ENCODE measurements around the gene EYA4.

The EYA4 gene

GRCh38 chr6:133289733-133290306 is 48.7 kb downstream of the EYA4 start:
- no peak for DNase-seq

GRCh38 chr6:133290930-133291329 is 49.8 kb downstream of the EYA4 start:
- no peak for DNase-seq

DNA sequence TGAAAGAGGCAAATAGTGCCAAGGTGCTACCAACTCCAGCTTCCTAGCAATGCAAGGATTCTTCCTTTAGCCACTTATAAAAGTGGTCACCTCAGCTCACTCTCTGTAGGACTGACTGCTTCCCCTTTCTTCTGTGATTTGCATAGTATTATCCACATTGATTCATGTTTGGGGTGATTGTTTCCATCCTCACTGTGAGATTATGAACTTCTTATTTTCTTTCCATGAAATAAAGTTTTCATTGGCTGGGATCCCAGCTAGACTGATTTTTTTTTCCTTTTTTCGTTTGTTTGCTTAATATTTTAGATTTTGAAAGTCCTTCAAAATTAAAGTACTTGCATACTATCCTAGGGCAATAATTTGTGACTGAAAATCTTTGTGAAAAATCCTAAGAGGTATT is 50.5 kb downstream of the EYA4 start:
- no peak for DNase-seq

- no peak for DNase-seq
These were observed 56.5 kb downstream of the EYA4 start for GRCh38 chr6:133297657-133298056.

DNA sequence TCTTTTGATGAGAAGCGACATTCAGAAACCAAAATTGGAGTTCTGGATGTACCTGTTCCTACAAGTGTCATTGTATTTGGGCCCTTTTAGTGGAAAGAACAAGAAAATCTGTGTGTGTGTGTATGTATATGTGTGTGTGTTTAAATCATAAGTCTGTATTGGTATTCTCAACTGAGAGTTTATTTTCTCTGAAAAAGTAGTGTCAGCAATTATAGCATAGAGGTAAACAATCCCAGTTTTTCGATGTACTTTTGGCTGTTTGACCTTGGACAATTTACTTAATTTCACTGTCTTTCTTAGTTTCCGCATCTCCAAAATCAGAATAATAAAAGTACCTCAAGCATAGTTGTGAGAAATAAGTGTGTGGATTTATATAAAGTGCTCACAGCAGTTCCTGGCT is 57.2 kb downstream of the EYA4 start:
- no peak for DNase-seq

DNA sequence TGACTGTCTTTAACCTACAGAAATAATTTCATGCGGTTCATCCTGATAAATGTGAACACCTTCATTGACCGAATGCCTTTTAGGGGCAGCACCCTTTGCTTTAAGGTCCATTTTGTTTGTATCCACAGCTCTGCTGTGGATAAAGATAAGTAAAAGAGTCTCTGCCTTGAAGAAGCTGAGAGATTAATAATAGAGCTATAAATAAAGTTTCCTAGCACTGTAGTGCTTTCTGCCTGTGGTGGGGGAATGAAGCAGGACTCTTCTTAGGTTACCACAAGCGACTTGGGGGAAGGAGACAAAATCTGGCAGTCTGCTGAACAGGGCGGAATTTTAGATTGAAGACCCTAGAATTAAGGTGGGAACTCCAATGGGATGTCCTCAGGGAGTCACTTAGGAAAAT is 57.6 kb downstream of the EYA4 start:
- no peak for DNase-seq

GRCh38 chr6:133300896-133301295 is 59.7 kb downstream of the EYA4 start:
- no peak for DNase-seq

GRCh38 chr6:133301835-133302234 is 60.7 kb downstream of the EYA4 start:
- no peak for DNase-seq

GRCh38 chr6:133306931-133307330 is 65.8 kb downstream of the EYA4 start:
- DNase-seq = no peak

DNA sequence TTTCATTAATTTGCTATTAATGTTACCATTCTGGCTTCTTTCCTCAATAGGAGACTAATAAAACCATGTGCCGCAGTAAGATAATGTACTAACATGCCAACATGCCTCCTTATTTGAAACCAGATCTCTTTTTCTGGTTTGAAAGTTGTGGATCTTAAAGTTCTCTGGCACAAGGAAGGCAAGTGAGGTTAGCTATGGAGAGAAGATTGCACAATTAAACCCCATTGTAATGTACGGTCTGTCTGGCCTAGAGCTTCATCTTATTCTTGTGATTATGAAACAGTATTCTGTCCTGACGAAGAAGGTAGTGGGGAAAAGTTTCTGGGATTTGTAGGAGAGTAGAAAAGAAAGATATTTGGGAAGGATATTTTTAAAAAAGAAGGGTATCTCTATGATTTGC is 68.4 kb downstream of the EYA4 start:
- DNase-seq = no peak

DNA sequence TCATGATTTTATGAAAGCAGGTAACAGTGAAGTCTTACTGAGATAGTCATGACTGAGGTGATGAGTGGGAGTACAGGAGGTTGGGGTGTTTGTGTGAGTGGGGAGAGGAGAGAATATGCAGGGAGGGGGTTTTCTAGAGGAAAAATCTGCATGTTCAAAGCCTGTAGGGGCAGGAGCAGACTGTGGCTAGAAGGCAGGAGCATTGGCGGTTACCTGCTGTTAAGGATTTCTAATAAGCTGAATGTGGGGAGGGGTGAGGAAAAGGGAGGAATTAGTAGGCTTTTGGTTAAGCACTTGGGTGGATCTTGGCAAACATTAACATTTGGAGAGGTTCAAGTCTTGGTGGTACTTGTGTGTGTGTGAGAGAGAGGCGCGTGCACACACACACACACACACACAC is 70.8 kb downstream of the EYA4 start:
- no peak for DNase-seq

- DNase-seq = no peak
These were observed 71.9 kb downstream of the EYA4 start for GRCh38 chr6:133313068-133313467.

GRCh38 chr6:133314947-133315346 is 73.8 kb downstream of the EYA4 start:
- DNase-seq = no peak

DNA sequence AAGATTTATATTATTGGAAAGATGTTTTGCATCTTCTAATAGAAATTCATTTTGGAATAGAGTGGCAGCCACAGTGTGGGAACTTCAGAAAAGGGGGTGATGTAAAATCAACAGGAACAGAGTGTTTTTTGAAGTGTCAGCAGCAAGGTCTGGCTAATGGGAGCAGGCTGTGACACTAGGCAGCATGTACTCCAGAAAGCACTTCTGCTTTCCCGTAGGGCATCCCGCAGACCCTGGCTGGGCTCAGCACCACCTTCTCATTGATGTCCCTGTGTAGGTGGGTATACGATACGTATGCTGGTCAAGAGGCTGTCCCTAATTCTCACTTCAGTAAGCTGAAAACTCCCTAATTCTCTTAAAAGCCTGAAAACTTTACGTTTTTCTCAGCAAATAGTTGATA is 74.7 kb downstream of the EYA4 start:
- DNase-seq = no peak

DNA sequence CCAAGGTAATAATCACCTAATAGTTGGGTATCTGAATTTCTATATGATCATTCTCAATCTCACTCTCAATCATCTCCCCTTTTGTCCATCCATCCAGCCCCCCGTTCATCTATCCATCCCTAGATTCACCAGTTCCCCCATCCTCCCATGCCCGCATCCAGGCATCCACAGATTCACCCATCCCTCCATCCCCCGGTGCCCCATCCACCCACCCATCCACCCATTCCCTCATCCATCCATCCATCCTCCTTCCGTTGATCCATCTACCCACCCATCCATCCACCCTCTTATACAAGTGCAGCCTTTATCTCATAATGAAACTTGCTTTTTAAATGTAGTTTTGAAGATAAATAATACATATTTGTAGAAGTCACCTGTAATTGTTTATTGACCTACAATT is 76.5 kb downstream of the EYA4 start:
- DNase-seq = no peak

DNA sequence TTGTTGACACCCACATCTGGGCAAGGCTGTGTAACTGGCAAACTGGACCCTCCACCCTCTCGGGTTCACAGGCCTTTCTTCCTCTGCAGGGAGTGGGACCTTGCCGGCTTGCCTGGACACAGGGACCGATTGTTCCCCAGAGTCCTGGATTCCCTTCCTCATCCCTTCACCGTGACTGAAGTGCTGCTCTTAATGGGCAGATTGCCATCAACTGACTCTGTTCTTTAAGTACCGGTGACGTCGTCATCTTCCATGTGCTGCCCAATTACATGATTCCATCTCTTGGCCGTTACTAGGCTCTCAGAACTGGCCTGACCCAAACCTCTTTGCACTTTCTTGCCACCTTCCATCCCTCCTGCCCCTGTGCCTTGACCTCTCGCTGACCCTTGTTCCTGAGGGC is 85.4 kb downstream of the EYA4 start:
- no peak for DNase-seq

DNA sequence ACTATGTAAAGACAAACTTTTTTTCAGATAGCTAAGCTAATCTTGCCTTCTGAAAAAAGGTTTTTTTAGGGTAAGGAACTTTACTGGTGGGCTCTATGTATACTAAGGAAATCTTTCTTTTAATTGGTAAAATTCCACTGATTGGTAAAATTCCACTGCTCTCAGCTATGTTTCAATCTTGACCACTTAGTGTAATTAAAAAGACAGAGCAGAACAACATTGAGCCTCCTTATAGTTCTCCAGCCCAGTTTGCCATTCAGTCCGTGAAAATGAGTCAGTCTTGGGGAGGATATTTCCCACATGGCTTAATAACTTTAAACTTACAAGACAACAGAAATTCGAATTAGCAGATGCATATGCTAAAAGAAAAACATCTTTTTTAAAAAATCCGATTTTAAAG is 92.7 kb downstream of the EYA4 start:
- no peak for DNase-seq

DNA sequence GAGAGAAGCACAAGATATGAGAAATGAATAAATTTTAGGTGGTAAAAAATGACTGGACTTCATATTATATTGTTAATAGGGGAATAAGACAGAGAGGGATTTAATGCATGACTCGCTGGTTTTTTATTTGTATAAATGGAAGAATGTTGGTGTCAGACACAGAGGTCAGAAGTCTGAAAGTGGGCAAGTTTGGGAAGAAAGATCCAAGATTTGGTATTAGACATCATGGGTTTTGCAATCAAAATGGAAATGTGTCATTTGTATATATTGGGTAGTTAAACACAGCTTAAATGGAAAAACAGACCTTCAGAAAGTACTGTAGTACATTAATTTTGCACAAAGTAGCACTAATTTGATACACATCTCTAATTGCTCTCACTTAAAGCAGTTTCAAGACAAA is 96.2 kb downstream of the EYA4 start:
- no peak for DNase-seq

- no peak for DNase-seq
These were observed 98.6 kb downstream of the EYA4 start for GRCh38 chr6:133339543-133340384.

- no peak for DNase-seq
These were observed 99.4 kb downstream of the EYA4 start for GRCh38 chr6:133340557-133340956.

DNA sequence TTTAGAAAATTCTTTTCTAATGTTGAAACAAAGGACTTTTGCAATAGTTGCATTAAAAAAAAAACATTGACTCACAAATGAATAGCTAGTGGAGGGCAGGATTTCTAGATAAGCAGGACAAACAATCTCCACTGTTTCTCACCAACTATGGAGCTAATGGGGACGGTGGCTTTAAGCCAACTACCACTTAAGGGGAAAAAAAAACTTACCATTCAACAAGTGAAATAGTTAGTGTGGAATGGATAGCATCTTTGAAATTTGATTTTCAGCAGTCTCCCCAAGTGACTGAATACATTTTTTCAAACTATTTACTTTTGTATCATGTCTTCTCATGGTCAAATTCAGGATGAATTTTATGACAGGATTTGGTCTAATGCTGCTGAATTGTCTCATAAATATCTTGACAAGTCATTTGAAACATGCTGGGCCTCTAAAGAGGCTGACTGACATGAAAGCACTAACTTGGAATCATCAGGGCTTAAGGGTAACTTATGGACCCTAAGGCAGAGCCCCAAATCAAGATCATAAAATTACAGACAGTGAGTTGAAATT is 100.5 kb downstream of the EYA4 start:
- DNase-seq = no peak

GRCh38 chr6:133343220-133343619 is 102.1 kb downstream of the EYA4 start:
- no peak for DNase-seq

- DNase-seq = no peak
These were observed 107.7 kb downstream of the EYA4 start for GRCh38 chr6:133348846-133349245.

DNA sequence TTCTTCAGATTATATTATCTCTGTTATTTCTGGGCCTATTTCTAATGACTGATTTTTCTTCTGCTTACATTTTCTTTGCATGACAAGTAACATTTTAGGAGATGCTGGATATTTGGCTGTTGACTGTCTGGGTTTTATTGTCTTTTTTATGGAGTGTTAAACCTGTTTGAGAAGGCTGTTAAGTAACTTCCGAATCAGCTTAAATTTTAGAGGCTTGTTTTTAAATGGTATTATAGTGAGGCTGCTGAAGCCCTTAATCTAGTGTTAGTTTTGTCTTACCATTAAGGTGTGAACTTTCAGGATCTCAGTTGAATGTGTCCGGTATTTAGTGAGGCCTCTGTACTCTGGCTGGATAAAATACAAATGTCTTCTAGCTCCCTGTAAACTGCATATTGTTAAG is 109.8 kb downstream of the EYA4 start:
- DNase-seq = no peak

DNA sequence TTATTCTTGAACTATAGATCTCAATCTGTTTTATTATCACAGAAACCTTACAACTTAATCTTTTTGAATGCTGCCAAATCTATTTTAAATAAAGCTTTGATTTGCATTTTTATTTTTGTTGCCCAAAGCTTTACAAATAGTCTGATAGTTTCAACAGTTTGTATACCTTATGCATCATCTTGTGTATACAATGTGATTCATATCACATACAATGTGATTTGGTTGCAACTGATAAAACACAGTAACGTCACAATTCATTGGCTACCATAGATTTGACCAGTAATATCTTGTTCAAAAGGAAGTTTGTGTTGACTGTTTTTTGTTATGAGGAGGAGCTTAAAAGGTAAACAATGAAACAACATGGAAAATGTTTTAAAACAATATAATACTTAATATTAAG is 110.9 kb downstream of the EYA4 start:
- no peak for DNase-seq

Measured in effector CD4-positive, alpha-beta T cell (primary cell).